Stimulated activated CD4-positive, alpha-beta T cell treated with anti-CD3 and anti-CD28 coated beads, Interleukin-12 subunit alpha, Interleukin-12 subunit beta, amount 100 ng/mL, for 4 hours (primary cell): ENCODE measurements around the gene MCC.

Experiments used
- DNase-seq: peaks from one replicate; pipeline ENCODE4 v3.0.0-alpha.2; 2020

The MCC gene

DNA sequence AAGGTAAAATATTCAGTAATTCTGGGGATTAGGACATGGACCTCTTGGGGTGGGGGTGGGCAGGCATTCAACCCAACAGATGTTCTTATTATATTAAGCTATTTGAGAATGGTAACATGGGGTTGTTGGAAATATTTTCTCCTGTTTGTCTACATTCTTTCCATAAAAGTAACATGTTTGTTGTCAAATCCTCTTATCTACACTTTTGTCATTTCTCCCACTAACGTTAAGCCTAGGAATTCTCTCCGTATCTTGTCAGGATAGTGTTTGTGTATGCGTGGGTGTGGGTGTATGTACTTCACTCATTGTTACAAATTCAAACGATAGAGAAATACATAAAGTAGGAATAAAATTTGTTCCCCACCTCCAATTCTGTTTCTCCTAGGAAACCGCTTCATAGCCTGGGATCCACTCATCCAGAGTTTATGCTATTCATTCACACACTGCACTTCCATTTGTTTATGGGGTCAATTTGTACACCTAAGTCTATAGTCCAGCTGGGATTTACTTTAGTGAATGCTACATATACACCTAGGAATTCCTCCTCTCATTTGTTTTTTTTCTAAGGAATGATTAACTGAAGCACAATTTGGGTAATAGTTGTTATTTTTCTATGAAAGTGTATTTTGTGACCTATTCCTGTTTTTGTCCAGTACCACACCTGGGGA is 294.8 kb downstream of the MCC start:
- no peak for DNase-seq

DNA sequence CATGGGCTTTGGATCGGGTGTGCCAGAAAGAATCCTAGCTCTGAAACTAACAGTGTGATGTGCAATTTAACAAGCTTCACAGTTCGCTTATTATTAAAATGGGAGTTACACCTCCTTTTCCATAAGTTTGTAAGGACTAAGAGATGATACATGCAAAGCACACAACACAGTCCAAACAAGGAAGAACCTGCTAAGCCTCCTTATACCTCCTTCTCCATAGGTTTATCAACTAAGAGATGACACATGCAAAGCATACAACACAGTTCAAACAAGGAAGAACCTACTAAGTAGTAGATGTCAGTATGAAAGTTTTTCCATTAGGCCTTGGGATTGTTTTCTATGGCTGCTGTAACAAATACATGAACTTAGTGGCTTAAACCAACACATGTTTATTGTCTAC is 295.7 kb downstream of the MCC start:
- no peak for DNase-seq

GRCh38 chr5:113190347-113190746 is 297.9 kb downstream of the MCC start:
- no peak for DNase-seq

- no peak for DNase-seq
Observed at GRCh38 chr5:113189291-113189690, 299.0 kb downstream of the MCC start.

GRCh38 chr5:113188436-113188835 is 299.8 kb downstream of the MCC start:
- no peak for DNase-seq

DNA sequence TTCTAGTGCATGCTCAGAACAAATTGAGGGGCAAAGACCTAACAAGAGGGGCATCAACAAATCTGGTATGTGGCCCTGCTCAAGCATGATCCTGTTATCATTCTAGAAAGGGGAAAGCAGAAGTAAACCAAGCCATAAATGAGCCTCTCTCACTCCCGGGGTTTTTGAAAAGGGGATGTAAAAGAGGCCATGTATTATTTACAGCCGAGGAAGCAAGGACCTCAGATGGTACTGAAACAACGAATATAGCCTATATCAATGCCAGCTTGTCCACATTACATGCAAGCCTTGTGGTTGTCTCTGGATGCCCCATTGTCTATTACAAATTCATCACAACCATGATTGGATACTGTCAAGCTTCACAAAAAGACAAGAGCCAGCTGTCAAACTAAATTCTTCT is 300.3 kb downstream of the MCC start:
- DNase-seq = no peak

- DNase-seq = no peak
Observed at GRCh38 chr5:113186061-113186460, 302.2 kb downstream of the MCC start.

DNA sequence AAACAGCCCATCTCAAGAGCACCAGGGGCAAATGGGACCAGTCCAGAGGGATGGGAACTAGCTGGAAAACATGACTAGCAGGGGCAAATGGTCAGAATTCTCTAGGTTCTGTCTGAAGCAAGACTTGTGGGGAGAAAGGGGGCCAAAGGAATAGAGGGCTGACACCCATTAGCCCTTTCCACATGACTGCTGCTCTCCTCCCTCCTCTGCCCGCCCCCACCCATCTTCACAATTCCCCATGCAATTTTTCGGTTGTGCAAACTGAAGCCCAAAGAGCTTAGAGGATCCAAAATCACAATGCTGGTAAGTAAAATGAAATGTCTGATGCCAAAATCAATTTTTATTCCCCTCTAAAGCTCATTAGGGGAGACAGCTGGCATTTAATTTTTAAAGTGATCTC is 304.6 kb downstream of the MCC start:
- no peak for DNase-seq

GRCh38 chr5:113182658-113183344 is 305.5 kb downstream of the MCC start:
- no peak for DNase-seq

GRCh38 chr5:113181853-113182490 is 306.3 kb downstream of the MCC start:
- no peak for DNase-seq

DNA sequence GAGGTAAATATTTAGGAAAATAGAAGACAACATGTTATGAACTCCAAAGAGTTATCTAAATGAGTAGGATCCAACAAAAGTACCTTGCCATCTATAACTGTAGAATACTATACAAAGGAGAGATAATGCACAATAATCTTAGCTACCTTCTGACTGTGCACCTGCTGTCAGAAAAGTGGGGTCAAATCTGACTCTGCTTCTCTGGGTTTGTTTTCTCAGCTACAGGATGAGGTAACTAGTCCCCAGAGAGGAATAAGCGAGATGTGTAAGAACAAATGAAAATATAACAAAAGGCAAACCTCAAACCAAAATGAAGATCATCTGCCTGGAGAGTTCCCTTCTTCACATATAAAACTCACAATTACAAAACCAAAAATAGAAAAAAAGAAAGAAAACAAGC is 306.8 kb downstream of the MCC start:
- no peak for DNase-seq

- DNase-seq = no peak
Observed at GRCh38 chr5:113179156-113179555, 309.1 kb downstream of the MCC start.

DNA sequence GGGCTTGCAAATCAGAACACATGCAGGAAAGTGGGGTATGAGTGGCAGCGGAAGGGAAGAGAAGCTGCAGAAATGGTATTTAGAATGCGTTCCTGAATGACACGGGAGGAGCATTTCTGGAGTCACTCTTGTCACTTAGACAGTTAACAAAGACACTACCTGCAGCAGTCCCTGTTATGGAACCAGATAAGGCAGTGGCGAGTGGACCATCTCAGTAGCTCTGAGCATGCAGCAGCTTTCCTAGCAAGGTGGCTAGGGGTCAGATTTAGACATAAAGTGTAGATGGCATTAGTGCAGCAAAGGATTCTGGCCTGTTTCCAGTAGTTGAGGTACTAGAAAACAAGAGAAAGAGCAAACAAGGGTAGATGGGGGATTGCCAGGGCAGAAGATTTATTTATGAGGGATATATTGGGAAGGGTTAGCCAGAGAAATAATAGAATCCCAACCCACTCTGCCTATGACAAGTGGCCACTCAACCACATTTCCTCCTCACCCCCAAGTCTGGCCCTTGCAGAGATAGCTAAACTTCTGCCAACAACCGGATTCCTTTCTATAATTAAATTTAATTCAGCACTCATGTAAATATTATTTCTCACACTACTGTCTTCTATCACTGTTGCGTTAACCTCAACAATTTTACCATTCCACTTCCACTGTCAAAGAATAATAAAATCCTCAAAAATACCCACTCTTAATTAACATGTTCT is 310.0 kb downstream of the MCC start:
- DNase-seq = no peak

- no peak for DNase-seq
Observed at GRCh38 chr5:113177225-113177624, 311.0 kb downstream of the MCC start.

GRCh38 chr5:113176734-113177133 is 311.5 kb downstream of the MCC start:
- no peak for DNase-seq

DNA sequence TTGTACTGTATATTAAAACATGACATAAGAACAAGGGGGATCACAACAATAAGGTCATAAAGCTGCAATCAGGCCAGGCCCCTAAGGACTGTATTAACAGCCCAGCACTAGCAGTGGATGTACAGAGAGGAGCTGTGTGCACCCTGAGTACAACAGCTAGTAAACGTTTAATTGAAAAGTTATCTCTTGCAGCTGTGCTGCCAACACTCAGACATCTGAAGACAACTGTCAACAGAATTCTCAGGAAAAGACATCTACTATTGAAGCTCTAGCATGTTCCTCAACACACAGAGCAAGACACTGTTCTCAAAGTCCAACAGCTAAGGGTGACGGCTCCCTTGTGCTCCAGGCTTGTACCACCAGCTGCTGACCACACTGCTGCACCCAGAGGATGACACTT is 312.1 kb downstream of the MCC start:
- DNase-seq = no peak

- DNase-seq = no peak
Observed at GRCh38 chr5:113172231-113172826, 315.9 kb downstream of the MCC start.

DNA sequence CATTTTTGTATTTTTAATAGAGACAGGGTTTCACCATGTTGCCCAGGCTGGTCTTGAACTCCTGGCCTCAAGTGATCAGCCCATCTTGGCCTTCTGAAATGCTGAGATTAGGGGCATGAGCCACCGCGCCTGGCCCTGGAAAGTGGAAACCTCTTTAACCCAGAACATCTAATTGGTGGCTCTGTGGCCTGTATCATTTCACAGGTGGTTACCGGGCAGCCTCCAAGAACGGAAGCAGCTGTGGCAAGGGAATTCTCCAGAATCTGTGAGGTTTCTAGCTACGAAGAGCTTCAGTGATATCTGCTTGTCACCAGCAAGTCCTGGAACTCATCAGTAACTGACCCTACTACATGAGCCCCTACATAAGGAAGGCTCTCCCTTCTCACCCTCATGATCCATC is 316.7 kb downstream of the MCC start:
- no peak for DNase-seq

- DNase-seq = no peak
Observed at GRCh38 chr5:113170707-113171106, 317.5 kb downstream of the MCC start.

DNA sequence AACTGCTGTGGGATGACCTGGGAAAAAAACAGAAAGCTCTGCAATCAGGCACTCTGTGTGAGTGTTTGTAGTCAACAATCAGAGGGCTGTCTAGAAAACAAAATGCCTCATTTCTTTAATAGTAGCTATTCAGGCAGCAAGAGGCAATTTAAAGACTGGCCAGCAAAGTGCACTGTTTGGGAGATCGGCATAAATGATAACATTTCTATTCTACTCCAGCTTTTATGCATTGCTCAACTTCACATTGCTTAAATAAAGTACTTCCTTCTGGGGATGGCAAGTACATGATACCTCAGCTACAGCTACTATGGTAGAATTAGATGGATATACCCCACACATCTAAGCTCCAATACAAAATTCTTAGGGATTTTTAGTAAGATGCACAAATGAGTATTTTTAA is 318.5 kb downstream of the MCC start:
- DNase-seq = no peak

- no peak for DNase-seq
Observed at GRCh38 chr5:113167985-113168384, 320.3 kb downstream of the MCC start.

DNA sequence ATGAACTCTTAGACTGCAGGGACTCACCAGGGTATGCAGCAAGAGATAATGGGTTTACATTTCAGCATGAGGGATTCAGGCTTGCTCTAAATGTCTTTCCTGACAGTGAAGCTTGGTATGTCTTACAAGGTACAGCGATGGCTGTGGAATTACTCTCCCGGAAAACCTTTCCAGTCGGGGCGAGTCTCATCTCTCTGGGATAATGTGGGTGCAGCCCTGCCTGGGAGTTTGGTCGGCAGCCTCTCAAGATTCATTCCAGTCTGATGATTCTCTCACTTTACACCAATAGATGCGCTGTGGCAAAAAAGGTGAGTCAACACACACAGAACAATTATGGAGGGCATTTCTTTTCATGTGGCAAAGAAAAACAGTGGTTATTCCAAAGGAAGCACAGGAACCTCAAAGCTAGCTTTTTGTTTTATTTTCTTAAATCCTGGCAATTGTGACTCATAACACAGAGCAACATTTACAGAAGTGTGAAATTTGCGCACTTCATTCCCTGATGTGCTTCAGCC is 321.3 kb downstream of the MCC start:
- no peak for DNase-seq

DNA sequence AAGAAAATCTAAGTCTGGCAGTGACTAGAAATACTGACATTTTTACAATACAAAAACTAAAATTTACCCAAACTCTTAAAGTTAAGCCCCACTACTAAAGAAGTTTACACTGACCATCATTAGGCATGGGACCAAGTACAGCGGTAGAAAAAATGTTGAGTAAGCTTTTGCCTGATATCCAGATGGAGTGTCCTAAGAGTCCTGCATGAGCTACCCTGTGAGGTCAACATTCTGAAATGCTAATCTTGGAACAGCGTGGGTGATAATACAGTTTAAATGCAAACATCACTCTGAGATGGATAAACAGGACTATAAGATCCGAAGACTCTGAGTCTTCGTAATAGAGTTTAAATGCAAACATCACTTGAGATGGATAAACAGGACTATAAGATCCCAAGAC is 322.0 kb downstream of the MCC start:
- DNase-seq = no peak
